GM23338 (cell line): Measurements from ENCODE around the gene KYNU. TPM values are rescaled to one million over a fixed set of nuclear protein-coding genes. Genes with fewer than 3 reads are reported as not detected.

ENCODE experiments used
- ATAC-seq: fragments of 200-7000 bp; cut with Tn5 transposase; 3 replicates; pipeline ENCODE4 v1.9.1; 2020
- DNase-seq: peaks from one replicate; pipeline ENCODE4 v3.0.0-alpha.2; 2015; ENCODE audit warnings: low spot score
- H2AFZ ChIP-seq: fragments of 200-600 bp; sonication (generic); 2 replicates; pipeline ENCODE4 v1.8.0; 2016; ENCODE audit warnings: antibody characterized with exemption, mild to moderate bottlenecking, moderate library complexity
- H3F3A ChIP-seq: fragments of 200-600 bp; sonication (generic); replicated peaks from 2 replicates; pipeline ENCODE4 v1.8.0; 2017; ENCODE audit warnings: antibody characterized with exemption, mixed run types, low read depth
- H3K27ac ChIP-seq: fragments of 200-600 bp; sonication (generic); 2 replicates; pipeline ENCODE4 v1.6.1; 2016; ENCODE audit warnings: low read depth
- H3K27me3 ChIP-seq: fragments of 200-600 bp; sonication (generic); 2 replicates; pipeline ENCODE4 v1.8.0; 2016; ENCODE audit warnings: mild to moderate bottlenecking, mixed run types, moderate library complexity; ENCODE audit not compliant: insufficient read depth
- H3K36me3 ChIP-seq: fragments of 200-600 bp; sonication (generic); 2 replicates; pipeline ENCODE4 v1.8.0; 2016; ENCODE audit warnings: mild to moderate bottlenecking; ENCODE audit not compliant: insufficient read depth
- H3K4me1 ChIP-seq: fragments of 200-600 bp; sonication (generic); 2 replicates; pipeline ENCODE4 v1.8.0; 2016; ENCODE audit warnings: mild to moderate bottlenecking, moderate library complexity; ENCODE audit not compliant: insufficient read depth
- H3K4me2 ChIP-seq: fragments of 200-600 bp; sonication (generic); 2 replicates; pipeline ENCODE4 v1.7.1; 2017; ENCODE audit warnings: mixed run types
- H3K4me3 ChIP-seq: fragments of 200-600 bp; sonication (generic); 2 replicates; pipeline ENCODE4 v1.6.1; 2016; ENCODE audit warnings: mixed run types
- H3K79me2 ChIP-seq: fragments of 200-600 bp; sonication (generic); replicated peaks from 2 replicates; pipeline ENCODE4 v1.8.0; 2017; ENCODE audit warnings: mild to moderate bottlenecking; ENCODE audit not compliant: insufficient read depth
- H3K9me2 ChIP-seq: fragments of 200-600 bp; sonication (generic); 2 replicates; pipeline ENCODE4 v1.8.0; 2017; ENCODE audit not compliant: insufficient read depth
- H4K20me1 ChIP-seq: fragments of 200-600 bp; sonication (generic); replicated peaks from 2 replicates; pipeline ENCODE4 v1.8.0; 2017; ENCODE audit warnings: mild to moderate bottlenecking; ENCODE audit not compliant: insufficient read depth
- H3K27ac Mint-ChIP-seq: 2 replicates; pipeline ENCODE4 v1.8.0; 2020; ENCODE audit warnings: inconsistent platforms, mild to moderate bottlenecking, moderate library complexity, mixed read lengths
- H3K27me3 Mint-ChIP-seq: 3 replicates; pipeline ENCODE4 v1.8.0; 2022; ENCODE audit warnings: low read depth, mild to moderate bottlenecking, moderate library complexity, mixed read lengths, inconsistent platforms; ENCODE audit not compliant: insufficient read depth, poor library complexity
- H3K36me3 Mint-ChIP-seq: 3 replicates; pipeline ENCODE4 v1.8.0; 2021; ENCODE audit warnings: low read depth, mild to moderate bottlenecking, inconsistent platforms, moderate library complexity, mixed read lengths
- H3K4me1 Mint-ChIP-seq: 3 replicates; pipeline ENCODE4 v1.8.0; 2020; ENCODE audit warnings: mild to moderate bottlenecking, inconsistent platforms, mixed read lengths
- H3K4me3 Mint-ChIP-seq: 3 replicates; pipeline ENCODE4 v1.8.0; 2021; ENCODE audit warnings: moderate library complexity, mild to moderate bottlenecking, inconsistent platforms, mixed read lengths
- H3K9me3 Mint-ChIP-seq: 3 replicates; pipeline ENCODE4 v1.8.0; 2020; ENCODE audit warnings: moderate library complexity, mild to moderate bottlenecking, inconsistent platforms, mixed read lengths
- CREB1 ChIP-seq: fragments of 250-450 bp; sonication (Bioruptor Pico); IDR thresholded peaks from 2 replicates; pipeline ENCODE4 v1.5.0; 2020; ENCODE audit warnings: low read depth, mild to moderate bottlenecking, moderate library complexity
- CTCF ChIP-seq, 2 experiments: fragments of 200-600 bp in 1 of 2; sonication (generic) in 1 of 2; conservative IDR thresholded peaks; 2 replicates each; pipeline versions ENCODE4 v1.5.1 to v1.6.1; 2016 to 2017; ENCODE audit warnings: antibody characterized with exemption in 2 of 2, low read depth in 2 of 2, mild to moderate bottlenecking in 2 of 2, moderate library complexity in 1 of 2
- ETS1 ChIP-seq: IDR thresholded peaks from 2 replicates; pipeline ENCODE4 v1.6.1; 2016; ENCODE audit warnings: antibody characterized with exemption
- EZH2 ChIP-seq: fragments of 200-600 bp; sonication (generic); IDR thresholded peaks from one replicate; pipeline ENCODE4 v1.8.0; 2017; ENCODE audit warnings: antibody characterized with exemption, mild to moderate bottlenecking, low read depth; ENCODE audit not compliant: unreplicated experiment
- EZH2phosphoT487 ChIP-seq: fragments of 200-600 bp; sonication (generic); IDR thresholded peaks from one replicate; pipeline ENCODE4 v1.8.1; 2018; ENCODE audit warnings: antibody characterized with exemption; ENCODE audit not compliant: unreplicated experiment
- JUNB ChIP-seq: IDR thresholded peaks from one replicate; pipeline ENCODE4 v1.6.1; 2016; ENCODE audit warnings: antibody characterized with exemption; ENCODE audit not compliant: unreplicated experiment
- NANOG ChIP-seq: IDR thresholded peaks from 2 replicates; pipeline ENCODE4 v1.6.1; 2016; ENCODE audit warnings: antibody characterized with exemption, borderline replicate concordance
- POLR2AphosphoS5 ChIP-seq: IDR thresholded peaks from 2 replicates; pipeline ENCODE4 v1.6.1; 2016; ENCODE audit warnings: antibody characterized with exemption, low read depth
- REST ChIP-seq: IDR thresholded peaks from one replicate; pipeline ENCODE4 v1.6.1; 2018; ENCODE audit warnings: antibody characterized with exemption; ENCODE audit not compliant: unreplicated experiment
- STAT1 ChIP-seq: IDR thresholded peaks from one replicate; pipeline ENCODE4 v1.6.1; 2016; ENCODE audit warnings: antibody characterized with exemption; ENCODE audit not compliant: unreplicated experiment
- ZNF114 ChIP-seq: fragments of 250-450 bp; sonication (Bioruptor Pico); IDR thresholded peaks from 2 replicates; pipeline ENCODE4 v1.5.0; 2020; ENCODE audit warnings: mild to moderate bottlenecking, moderate library complexity
- ZNF331 ChIP-seq: fragments of 250-450 bp; sonication (Bioruptor Pico); IDR thresholded peaks from 2 replicates; pipeline ENCODE4 v1.5.0; 2020; ENCODE audit warnings: low read depth, mild to moderate bottlenecking, moderate library complexity
- ZNF462 ChIP-seq: fragments of 250-450 bp; sonication (Bioruptor Pico); IDR thresholded peaks from 2 replicates; pipeline ENCODE4 v1.5.0; 2020; ENCODE audit warnings: mild to moderate bottlenecking, moderate library complexity
- polyA plus RNA-seq: library from polyadenylated mRNA; unstranded; fragments of >200 nt; fragmentation: Nextera tagmentation; extraction: Ambion mirVana; gene quantifications from 2 replicates; pipeline ENCODE4 v1.2.1, GENCODE V29; 2016
- total RNA-seq: library from RNA; depleted of rRNA; stranded (reverse); fragments of >200 nt; shearing (Covaris generic); gene quantifications from 2 replicates; pipeline ENCODE4 v1.2.3, GENCODE V29; 2014

KYNU gene
- total and polyA plus RNA-seq, 2 experiments from 2014 or later: 0.03 to 0.21 TPM

GRCh38 chr2:143058851-143059250, 181.4 kb downstream of the KYNU start:
- no peak for ATAC-seq
- Histone ChIP-seq H3K4me3 (no peak overlapping the region), H3K27me3 (no peaks in the 10 kb centered on the region), H3K4me1 (no peaks in the 10 kb centered on the region), H3K79me2 (no peaks in the 10 kb centered on the region), H3K36me3 (0 out of 2 replicates have a peak, but pooled peaks cover 3% of the 10 kb centered on the region), H4K20me1 (no peaks in the 10 kb centered on the region), H3F3A (no peaks in the 10 kb centered on the region), H2AFZ (no peak overlapping the region), H3K9me2 (peaks cover 3% of the 10 kb centered on the region; the same call in 1 of the 2 replicates), H3K27ac (no peak overlapping the region), H3K4me2 (no peak overlapping the region)
- Mint-ChIP-seq H3K9me3 (peaks cover 26% of the 10 kb centered on the region), H3K27ac (no peak overlapping the region), H3K27me3 (no peaks in the 10 kb centered on the region), H3K36me3 (peaks cover 21% of the 10 kb centered on the region; the same call in 2 of the 3 replicates), H3K4me3 (no peak overlapping the region), H3K4me1 (no peaks in the 10 kb centered on the region)
- DNase-seq: no peak
- TF ChIP-seq EZH2: no peak
- TF ChIP-seq JUNB: no peak
- TF ChIP-seq NANOG: no peak
- no peak for TF ChIP-seq ZNF114 (CRISPR knock-in tag)
- TF ChIP-seq EZH2phosphoT487: no peak
- TF ChIP-seq ETS1: no peak
- no peak for TF ChIP-seq STAT1
- no peak for TF ChIP-seq ZNF462 (CRISPR knock-in tag)
- no peak for TF ChIP-seq ZNF331 (CRISPR knock-in tag)
- no peak for TF ChIP-seq POLR2AphosphoS5
- no peak for TF ChIP-seq CTCF (conservative IDR thresholded peaks at IDR 0.05; ENCODE audit: low read depth in 2 of 2)
- no peak for TF ChIP-seq REST
- no peak for TF ChIP-seq CREB1 (CRISPR knock-in tag)
